DND-41 (cell line): ENCODE measurements around the gene LDLRAP1.

Experiments
- EZH2 ChIP-seq: IDR thresholded peaks from 3 replicates; pipeline ENCODE4 v1.6.1; 2012; ENCODE audit warnings: borderline replicate concordance, low read depth, mild to moderate bottlenecking, moderate library complexity, low read length, inconsistent platforms; ENCODE audit not compliant: severe bottlenecking
- TF ChIP-seq, protein P1 (sequence below): IDR thresholded peaks from 2 replicates; pipeline ENCODE4 v1.5.1; 2012; ENCODE audit warnings: borderline replicate concordance, low read length, moderate library complexity, mild to moderate bottlenecking; ENCODE audit not compliant: poor library complexity, severe bottlenecking; ENCODE audit errors: extremely low read depth

GRCh38 chr1:25504706-25505595 lies 38.5 kb upstream of the LDLRAP1 start:
- TF ChIP-seq, protein P1, sequence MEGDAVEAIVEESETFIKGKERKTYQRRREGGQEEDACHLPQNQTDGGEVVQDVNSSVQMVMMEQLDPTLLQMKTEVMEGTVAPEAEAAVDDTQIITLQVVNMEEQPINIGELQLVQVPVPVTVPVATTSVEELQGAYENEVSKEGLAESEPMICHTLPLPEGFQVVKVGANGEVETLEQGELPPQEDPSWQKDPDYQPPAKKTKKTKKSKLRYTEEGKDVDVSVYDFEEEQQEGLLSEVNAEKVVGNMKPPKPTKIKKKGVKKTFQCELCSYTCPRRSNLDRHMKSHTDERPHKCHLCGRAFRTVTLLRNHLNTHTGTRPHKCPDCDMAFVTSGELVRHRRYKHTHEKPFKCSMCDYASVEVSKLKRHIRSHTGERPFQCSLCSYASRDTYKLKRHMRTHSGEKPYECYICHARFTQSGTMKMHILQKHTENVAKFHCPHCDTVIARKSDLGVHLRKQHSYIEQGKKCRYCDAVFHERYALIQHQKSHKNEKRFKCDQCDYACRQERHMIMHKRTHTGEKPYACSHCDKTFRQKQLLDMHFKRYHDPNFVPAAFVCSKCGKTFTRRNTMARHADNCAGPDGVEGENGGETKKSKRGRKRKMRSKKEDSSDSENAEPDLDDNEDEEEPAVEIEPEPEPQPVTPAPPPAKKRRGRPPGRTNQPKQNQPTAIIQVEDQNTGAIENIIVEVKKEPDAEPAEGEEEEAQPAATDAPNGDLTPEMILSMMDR: no peak
- TF ChIP-seq EZH2: no peak
